ENCODE results near the gene CDKN2AIP.

The CDKN2AIP gene

GRCh38 chr4:183434666-183435190, 9.7 kb upstream of the CDKN2AIP start:
- no peak overlapping the region for H3K4me3 ChIP-seq (ENCODE audit: low read depth, low read length)
- TF ChIP-seq CTCF (IDR thresholded peaks at IDR 0.05; ENCODE audit: low read depth, low read length, missing control alignments) = no peak
- DNase-seq (ENCODE audit: low read depth) = no peak

- no peak overlapping the region for H3K4me3 ChIP-seq (ENCODE audit: low read depth, low read length)
- no peak for TF ChIP-seq CTCF (IDR thresholded peaks at IDR 0.05; ENCODE audit: low read depth, low read length, missing control alignments)
- DNase-seq (ENCODE audit: low read depth) = no peak
These were observed 8.6 kb upstream of the CDKN2AIP start for GRCh38 chr4:183435803-183436202.

- H3K4me3 ChIP-seq (ENCODE audit: low read depth, low read length) = no peak overlapping the region
- no peak for TF ChIP-seq CTCF (IDR thresholded peaks at IDR 0.05; ENCODE audit: low read depth, low read length, missing control alignments)
- DNase-seq (ENCODE audit: low read depth) = no peak
These were observed 8.0 kb upstream of the CDKN2AIP start for GRCh38 chr4:183436417-183436816.

GRCh38 chr4:183437452-183437851, 7.0 kb upstream of the CDKN2AIP start:
- no peak for TF ChIP-seq CTCF (IDR thresholded peaks at IDR 0.05; ENCODE audit: low read depth, low read length, missing control alignments)
- no peak overlapping the region for H3K4me3 ChIP-seq (ENCODE audit: low read depth, low read length)
- no peak for DNase-seq (ENCODE audit: low read depth)

- TF ChIP-seq CTCF (IDR thresholded peaks at IDR 0.05; ENCODE audit: low read depth, low read length, missing control alignments) = no peak
- DNase-seq (ENCODE audit: low read depth) = no peak
- H3K4me3 ChIP-seq (ENCODE audit: low read depth, low read length) = no peak overlapping the region
These were observed 5.8 kb upstream of the CDKN2AIP start for GRCh38 chr4:183438458-183439113.

GRCh38 chr4:183441276-183441675, 3.2 kb upstream of the CDKN2AIP start:
- TF ChIP-seq CTCF (IDR thresholded peaks at IDR 0.05; ENCODE audit: low read depth, low read length, missing control alignments) = no peak
- DNase-seq (ENCODE audit: low read depth) = no peak
- H3K4me3 ChIP-seq (ENCODE audit: low read depth, low read length) = no peak overlapping the region

- no peak for DNase-seq (ENCODE audit: low read depth)
- TF ChIP-seq CTCF (IDR thresholded peaks at IDR 0.05; ENCODE audit: low read depth, low read length, missing control alignments) = no peak
- peak overlapping the region; percentile 98 for H3K4me3 ChIP-seq (ENCODE audit: low read depth, low read length)
These were observed 702 bp upstream of the CDKN2AIP start for GRCh38 chr4:183443655-183444213.
